Renal cortex interstitium (tissue), 11 donors: Measurements from ENCODE around the gene PANX2. TPM values are rescaled to one million over a fixed set of nuclear protein-coding genes. Genes with fewer than 3 reads are reported as not detected.
"Not testable (repeated sequence)": the region's sequence is repeated elsewhere in the genome, so short reads cannot be mapped to it uniquely, and the experiment has no call there.

Experiments
- DNase-seq, 11 donors: peaks; one replicate each; pipeline ENCODE4 v3.0.0-alpha.2; 2013; ENCODE audit warnings: low read depth in 9 of 11, low spot score in 4 of 11; ENCODE audit errors: extremely low read depth in 1 of 11
- polyA plus RNA-seq, 3 donors: library from polyadenylated mRNA; unstranded; fragments of 120-200 nt; gene quantifications; one replicate each; pipeline ENCODE4 v1.2.1, GENCODE V29; 2013; ENCODE audit not compliant: insufficient read length in 3 of 3

The PANX2 gene
- polyA plus RNA-seq, 3 donors: 1.3 to 2.2 (median 1.5) TPM

DNA sequence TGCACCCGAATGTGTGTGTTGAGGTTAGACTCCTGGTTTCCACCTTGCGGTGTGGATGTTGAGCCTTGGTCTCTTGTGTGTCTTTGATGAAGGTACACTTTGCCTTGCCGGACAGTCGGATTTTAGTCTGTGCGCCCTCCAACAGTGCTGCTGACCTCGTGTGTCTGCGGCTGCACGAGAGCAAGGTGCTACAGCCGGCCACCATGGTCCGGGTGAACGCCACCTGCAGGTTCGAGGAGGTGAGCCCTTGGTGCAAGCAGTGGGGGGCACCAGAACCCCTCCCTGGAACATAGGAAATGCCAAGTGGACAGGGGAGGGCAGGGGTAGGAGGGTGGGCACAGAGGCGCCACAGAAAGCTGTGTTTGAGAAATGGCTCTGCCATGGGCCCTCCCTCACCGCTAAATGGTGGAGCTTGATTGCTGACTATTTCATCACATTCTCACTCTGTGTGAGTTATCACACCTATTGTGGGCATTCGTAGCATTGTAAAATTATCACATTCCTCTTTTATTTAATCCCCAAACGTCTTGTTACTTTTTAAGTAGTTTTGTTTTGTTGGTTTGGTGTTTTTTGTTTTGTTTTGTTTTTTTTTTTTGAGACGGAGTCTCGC is 26.4 kb upstream of the PANX2 start:
- no peak for DNase-seq

DNA sequence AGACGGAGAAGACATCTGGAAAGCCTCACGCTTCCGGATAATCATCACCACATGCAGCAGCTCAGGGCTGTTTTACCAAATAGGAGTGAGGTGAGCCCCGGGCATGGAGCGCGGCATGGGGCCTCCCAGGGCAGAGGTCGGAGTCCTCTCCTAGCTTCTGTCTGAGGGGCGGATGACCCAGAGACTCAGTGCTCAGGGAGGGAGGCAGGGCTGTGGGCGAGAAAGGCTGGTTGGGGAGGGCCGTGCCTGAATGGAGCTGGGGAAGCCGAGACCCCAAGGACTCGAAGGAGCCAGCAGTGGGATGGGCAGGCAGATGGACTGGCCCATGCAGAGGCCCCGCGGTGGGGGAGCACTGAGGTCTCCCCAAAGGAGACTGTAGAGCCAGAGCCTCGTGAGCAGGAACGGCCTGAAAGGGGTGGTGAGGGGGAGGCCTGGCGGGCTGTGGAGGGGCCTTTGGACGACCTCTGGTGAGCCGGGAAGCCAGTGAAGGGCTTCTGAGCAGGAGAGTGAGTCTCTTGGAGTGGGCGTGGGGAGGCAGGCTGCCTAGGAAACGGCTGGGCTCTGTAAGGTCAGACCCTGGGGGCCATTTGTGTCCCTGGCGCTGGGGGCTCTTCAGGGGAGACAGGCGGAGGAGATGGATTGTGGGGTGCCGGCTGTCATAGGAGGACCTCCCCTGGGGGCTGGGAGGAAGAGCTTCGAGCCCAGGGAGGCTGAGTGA is 24.7 kb upstream of the PANX2 start:
- no peak for DNase-seq

- peak in 7 of 11 donors; percentile 40 to 73 (median 50) for DNase-seq
Measured at GRCh38 chr22:50146439-50147238, 23.9 kb upstream of the PANX2 start.

DNA sequence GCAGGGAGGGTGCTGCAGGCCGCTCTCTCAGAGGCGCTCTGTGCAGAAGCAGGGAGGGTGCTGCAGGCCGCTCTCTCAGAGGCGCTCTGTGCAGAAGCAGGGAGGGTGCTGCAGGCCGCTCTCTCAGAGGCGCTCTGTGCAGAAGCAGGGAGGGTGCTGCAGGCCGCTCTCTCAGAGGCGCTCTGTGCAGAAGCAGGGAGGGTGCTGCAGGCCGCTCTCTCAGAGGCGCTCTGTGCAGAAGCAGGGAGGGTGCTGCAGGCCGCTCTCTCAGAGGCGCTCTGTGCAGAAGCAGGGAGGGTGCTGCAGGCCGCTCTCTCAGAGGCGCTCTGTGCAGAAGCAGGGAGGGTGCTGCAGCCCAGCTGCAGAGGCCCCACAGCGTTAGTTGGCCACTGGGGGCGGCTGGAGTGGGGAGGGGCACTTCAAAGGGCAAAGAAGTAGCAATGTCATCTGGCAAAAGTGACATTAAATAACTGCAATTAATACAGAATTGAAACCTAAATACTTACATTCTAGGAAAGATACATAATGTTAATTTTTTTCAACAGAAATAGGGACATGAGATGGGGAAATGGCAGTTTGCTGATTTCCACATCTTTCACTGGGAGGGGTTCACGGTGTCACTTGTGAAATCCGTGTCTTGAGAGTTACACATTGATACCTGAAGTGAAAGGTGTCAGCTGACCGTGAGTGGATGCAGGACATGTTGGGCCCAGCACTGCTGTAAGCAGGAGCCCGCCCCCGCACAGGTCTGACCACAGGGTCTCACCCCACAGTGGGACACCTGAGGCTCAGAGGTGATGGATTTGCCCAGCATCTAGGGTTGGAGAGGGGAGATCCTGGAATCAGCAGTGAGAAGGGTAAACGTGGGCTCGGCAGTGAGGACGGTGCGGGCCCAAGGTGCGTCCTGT is 23.0 kb upstream of the PANX2 start:
- DNase-seq: not testable (repeated sequence)

- no peak for DNase-seq
Measured at GRCh38 chr22:50148166-50148500, 22.4 kb upstream of the PANX2 start.

- peak in 1 of 11 donors; percentile 33 for DNase-seq
Measured at GRCh38 chr22:50148991-50149721, 21.4 kb upstream of the PANX2 start.

GRCh38 chr22:50150161-50151129 is 20.1 kb upstream of the PANX2 start:
- DNase-seq: no peak

GRCh38 chr22:50151571-50152537 is 18.7 kb upstream of the PANX2 start:
- no peak for DNase-seq

- no peak for DNase-seq
Measured at GRCh38 chr22:50153056-50153755, 17.3 kb upstream of the PANX2 start.

DNA sequence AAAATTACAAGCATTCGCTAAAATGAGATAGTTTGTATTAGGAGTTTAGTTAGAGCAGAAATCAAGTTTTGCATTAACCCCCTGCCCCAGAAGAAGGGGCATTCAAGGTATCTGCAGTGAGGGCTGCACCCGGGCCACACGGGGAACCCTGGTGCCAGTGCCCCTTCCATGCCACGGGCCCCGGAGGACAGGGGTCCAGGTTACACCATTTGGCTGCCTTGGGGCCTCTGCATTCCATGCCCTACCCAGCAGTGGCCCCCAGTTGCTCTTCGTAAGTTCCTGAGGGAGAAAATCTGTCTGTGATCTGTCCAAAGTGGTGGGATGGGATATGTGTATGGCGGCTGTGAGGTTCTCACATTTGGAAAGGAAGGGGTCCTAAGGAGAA is 16.8 kb upstream of the PANX2 start:
- no peak for DNase-seq

DNA sequence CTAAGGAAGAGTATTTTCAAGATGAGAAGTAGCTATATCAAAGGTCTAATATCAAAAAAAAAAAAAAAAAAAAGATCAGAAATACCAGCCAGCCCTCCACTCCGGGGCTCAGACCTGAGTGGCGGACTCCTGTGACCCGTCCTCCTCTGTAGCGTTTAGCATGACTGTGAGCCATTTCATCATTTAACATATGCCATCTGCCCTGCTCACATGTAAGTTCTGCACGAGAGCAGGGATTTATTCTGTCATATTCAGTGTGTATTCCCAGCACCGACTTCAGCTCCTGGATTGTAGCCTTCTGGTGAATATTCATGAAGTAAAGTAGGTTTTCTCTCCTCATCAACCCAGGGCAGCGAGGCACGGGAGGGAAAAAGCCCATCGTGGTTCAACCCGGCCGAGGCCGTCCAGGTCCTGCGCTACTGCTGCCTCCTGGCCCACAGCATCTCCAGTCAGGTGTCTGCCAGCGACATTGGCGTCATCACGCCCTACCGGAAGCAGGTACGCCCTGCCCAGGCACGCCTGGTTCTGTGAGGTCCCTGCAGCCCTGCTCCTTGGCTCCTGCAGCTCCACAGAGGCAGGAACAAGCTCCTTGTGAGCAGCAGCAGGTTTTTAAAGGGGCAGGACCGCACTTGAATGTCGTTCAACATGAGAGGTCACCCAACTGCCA is 12.7 kb upstream of the PANX2 start:
- no peak for DNase-seq

DNA sequence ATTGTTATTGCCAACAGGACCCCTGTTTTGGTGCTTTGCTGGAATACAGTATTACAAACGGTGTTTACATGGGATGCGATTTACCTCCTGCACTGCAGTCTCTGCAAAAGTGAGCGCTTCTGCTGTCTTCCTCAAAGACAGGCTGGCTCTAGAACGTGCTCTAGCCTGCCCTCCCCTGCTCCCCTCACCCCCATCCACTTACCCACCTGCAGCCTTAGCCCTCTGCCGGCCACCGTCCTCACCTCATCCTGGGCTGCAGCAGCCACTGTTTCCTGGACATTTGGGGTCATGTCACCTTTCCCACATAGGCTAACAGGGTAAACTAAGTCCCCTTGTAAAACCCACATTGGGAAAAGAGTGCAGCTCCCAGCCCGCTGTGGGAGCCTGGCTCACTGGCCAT is 9.6 kb upstream of the PANX2 start:
- no peak for DNase-seq

GRCh38 chr22:50161508-50162390 is 8.8 kb upstream of the PANX2 start:
- DNase-seq: no peak

- DNase-seq: no peak
Measured at GRCh38 chr22:50162391-50162956, 8.1 kb upstream of the PANX2 start.
